T-helper 1 cell treated with Interleukin-12 subunit alpha and Interleukin-12 subunit beta and Interleukin-4 antibody, amounts not matched to agents 30 ng/mL and 1 ng/mL, for 36 hours (primary cell): Measurements from ENCODE around the gene NCKAP5L. TPM values are rescaled to one million over a fixed set of nuclear protein-coding genes. Genes with fewer than 3 reads are reported as not detected.

ENCODE experiments used
- intact Hi-C: fragments of 100-400 bp; cut with micrococcal nuclease; formaldehyde crosslinking; loops from one replicate; pipeline ENCODE4 v1.15.1; 2024
- total RNA-seq: library from RNA; stranded (reverse); gene quantifications from 2 replicates; pipeline ENCODE4 v1.2.3, GENCODE V29; 2022

NCKAP5L gene
- total RNA-seq, 1 donor from 2014 or later, result 2.8 TPM

DNA sequence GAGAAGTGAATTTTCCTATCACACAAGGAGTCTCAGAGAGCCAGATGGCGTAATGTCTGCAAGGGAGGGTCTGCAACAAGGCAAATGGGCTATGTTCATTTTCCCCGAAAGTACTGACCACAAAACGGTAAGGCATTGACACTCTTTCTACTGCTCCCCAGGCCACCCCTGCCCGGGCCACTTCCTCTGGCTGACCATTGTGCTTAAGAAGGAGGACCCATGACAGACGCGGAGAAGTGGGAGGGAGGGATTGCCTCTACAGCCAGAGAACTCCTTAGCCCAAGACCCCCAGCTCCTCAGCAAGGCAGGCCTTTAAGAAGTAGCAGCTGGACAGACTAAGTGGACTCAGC lies 1.2 kb downstream of the NCKAP5L start:
- intact Hi-C loops, result loop anchor here (5.0 to 10.0 kb wide), 2 partner anchors 260 to 458 kb away; partner anchors contain the start of genes LIMA1 and MCRS1

DNA sequence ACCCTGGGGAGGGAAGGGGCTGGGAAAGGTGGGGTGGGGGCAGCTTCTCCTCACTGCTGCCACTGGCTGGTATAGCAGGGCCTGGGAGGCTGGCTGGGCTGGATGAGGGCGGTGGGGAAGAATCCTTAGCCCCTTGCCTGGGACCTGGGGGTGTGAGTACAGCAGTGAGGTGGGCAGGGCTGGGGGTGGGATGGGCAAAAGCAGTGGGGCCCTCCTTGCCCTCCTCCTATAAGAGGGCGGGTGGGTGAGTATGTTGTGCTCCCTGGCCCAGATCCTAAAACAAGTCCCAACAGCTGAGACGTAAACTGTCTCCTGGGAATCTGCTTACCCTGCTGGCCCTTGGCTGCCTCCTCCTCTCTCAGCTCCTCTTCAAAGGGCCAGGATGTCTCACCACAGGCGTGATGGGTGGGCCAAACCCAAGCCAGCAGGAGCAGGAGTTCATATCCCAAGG lies 2.2 kb downstream of the NCKAP5L start:
- intact Hi-C loops, result loop anchor here (5.0 to 10.0 kb wide), 2 partner anchors 259 to 459 kb away; partner anchors contain the start of genes LIMA1 and MCRS1

DNA sequence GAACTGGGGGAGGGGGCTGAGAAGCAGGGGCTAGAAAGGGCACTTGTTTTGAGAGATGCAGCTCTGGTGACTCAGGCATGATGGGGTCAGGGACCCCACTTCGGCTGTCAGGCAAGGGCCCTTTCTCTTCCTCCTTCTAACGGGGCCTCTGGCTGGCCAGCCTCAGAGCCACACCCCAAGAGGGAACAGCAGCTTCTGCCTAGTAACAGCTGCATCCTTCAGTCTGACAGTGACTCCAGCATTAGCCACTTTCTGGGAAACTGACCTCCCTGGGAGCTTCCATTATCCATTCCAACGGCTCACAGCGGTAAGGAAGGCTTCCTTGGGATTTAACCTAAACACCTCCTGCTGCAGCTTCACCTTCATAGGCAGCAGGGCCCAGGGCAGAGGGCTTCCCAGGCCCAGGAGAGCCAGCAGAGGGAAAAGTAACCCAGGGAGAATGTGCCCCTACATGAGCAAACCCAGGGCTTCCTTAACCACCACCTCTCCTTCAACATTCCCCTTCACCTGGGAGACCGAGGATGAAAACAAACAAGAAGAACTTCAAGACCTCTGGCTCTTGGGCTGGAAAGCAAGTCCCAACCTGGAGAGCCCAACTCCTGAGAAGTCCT lies 2.7 kb downstream of the NCKAP5L start:
- intact Hi-C loops, result loop anchor here (5.0 to 10.0 kb wide), 2 partner anchors 258 to 459 kb away; partner anchors contain the start of genes LIMA1 and MCRS1

DNA sequence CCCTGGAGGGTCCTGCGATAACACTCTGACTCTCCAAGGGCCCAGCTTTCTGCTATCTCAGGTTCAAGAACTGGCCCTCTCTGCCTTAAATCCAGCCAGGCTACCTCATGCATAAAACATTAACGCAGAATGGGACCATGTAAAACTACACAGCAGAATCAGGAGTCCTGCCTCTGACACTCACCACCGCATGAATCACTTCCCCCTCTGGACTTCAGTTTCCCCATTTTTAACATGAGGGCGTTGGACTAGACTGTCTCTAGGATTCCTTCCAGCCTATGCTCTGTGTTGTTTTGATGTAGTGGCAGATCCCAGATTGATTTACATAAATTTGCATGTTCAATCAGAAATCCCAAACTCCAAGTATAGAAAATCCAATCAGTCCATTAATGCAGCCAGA lies 3.3 kb downstream of the NCKAP5L start:
- intact Hi-C loops, result loop anchor here (5.0 to 10.0 kb wide), 2 partner anchors 258 to 460 kb away; partner anchors contain the start of genes LIMA1 and MCRS1

DNA sequence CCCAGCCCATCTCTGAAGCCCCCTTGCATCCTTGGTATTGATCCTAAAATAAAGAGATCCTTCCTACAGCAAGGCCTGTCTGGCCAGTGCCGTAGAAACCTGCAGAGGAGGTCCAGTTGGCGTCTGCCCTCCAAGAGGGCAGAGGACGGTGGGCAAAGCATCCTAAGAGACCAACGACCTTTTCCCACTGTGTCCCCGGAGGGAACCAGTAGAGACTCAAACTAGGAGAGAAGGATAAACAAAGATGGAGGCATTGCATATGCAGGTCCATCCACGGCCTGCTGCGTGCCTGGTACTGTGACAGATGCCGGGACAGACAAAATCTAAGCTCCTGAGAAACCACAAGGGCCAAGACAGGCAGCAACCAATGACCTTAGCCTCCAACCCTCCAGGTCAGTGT lies 3.8 kb downstream of the NCKAP5L start:
- intact Hi-C loops, result loop anchor here (10.0 kb wide), 1 partner anchor 460 kb away; the partner anchor contains the start of gene LIMA1

DNA sequence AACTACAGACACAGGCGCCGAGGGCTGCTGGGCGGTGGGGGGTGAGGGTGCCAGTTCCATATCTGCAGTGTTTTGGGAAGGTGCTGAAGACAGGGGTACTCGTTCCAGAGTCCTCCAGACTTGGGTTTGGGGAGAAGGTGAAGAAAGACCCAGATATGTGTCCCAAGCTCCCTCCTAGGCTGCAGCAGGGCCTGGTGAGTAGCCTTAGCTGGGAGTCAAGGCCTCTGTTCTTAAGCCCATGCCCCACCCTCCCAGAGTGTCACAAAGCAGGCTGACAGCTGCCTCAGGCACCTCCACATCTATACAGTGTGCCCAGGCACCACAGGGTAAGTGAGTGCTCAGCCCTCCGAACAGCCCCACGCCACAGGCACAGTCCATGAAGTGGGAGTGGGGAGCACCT lies 4.3 kb downstream of the NCKAP5L start:
- intact Hi-C loops, result loop anchor here (10.0 kb wide), 1 partner anchor 461 kb away; the partner anchor contains the start of gene LIMA1

DNA sequence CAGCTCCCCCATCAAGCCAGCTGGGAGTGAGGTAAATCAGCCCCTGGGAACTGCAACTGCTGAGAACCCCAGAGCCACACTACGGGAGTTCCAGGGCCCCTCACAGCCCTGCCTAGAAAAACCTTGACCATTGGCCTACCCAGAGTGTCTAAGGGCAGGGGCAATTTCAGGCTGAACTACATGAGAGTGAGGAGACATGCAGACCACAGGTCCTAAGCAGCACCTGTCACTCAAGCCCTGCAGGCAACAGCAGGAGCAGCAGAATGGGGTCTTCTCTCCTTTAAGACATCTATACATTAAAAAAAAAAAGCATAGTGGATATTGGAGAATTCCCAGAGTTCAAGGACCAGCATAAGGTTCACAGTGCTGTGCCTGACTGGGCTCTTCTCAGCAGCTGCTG lies 4.9 kb downstream of the NCKAP5L start:
- intact Hi-C loops, result loop anchor here (10.0 kb wide), 1 partner anchor 461 kb away; the partner anchor contains the start of gene LIMA1

DNA sequence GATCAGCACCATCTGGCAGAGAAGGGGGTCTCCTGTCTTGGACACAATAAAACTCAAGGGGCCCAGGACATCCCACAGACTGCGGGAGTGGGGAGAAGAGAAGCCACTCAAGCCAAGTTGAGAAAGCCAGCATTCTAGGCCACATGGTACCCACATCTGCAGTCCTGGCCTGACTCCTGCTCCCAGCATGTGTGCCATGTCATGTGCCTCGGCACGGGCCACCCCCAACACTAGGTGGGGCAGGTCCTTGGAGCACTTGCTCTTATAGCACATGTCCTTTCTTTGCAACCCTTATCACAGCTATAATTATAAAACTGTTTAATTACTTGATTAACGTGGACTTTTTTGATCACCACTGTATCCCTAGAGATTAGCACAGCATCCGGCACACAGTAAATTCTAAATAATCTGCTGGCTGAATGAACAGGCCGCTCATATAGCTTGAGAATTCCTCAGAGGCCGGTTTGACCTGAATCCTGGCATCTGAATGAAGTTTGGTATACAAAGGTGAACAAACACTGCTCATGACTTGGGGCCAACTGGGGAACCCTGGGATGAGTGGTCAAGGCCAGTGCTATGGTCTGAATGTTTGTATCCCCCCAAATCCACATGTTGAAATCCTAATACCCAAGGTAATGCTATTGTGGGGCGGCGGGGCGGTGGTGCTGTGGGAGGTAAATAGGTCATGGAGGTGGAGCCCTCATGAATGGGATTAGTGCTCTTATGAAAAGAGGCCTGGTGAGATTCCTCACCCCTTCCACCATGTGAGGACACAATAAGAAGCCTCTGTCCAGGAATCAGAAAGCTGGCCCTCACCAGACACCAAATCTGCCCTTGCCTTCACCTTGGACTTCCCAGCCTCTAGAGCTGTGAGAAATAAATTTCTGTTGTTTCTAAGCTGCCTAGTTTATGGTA lies 6.6 kb downstream of the NCKAP5L start:
- intact Hi-C loops, result loop anchor here (10.0 kb wide), 1 partner anchor 463 kb away; the partner anchor contains the start of gene LIMA1

DNA sequence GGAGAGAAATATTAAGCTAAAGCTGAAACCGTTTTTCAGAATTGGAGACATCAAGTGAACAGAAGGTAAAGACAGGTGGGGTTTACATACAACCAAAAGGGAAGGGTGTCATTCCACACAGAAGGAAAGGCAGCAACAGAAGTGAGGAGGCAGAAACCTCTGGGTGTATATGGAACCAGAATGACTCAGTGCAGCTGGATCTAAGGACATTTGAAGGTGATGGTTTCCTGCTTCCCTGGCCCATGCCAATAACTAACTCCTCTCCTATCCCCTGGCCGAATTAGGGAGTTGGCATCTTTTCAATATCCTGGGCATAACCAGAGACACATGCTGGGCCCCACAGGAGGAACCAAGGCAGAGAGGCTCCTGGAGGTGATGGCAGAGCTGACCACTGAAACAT lies 8.4 kb downstream of the NCKAP5L start:
- intact Hi-C loops, result loop anchor here (10.0 kb wide), 1 partner anchor 465 kb away; the partner anchor contains the start of gene LIMA1

DNA sequence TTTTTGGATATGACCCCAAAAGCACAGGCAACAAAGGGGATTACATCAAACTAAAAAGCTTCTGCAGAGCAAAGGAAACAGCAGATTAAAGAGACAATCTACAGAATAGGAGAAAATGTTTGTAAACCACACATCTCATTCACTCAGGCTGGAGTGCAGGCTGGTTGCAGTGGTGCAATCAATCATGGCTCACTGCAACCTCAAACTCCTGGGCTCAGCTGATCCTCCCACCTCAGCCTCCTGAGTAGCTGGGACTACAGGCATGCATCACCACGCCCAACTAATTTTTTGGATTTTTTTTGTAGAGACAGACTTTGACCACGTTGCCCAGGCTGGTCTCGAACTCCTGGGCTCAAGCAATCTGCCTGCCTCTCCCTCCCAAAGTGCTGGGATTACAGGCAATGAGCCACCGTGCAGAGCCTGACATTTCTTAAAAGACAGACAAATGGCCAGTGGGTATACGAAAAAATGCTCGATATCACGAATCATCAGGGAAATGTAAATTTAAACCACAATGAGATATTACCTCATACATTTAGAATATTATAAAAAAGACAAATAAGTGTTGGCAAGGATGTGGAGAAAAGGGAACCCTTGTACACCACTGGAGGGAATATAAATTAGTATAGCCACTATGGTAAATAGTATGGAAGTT lies 9.8 kb downstream of the NCKAP5L start:
- intact Hi-C loops, result no loop called here

DNA sequence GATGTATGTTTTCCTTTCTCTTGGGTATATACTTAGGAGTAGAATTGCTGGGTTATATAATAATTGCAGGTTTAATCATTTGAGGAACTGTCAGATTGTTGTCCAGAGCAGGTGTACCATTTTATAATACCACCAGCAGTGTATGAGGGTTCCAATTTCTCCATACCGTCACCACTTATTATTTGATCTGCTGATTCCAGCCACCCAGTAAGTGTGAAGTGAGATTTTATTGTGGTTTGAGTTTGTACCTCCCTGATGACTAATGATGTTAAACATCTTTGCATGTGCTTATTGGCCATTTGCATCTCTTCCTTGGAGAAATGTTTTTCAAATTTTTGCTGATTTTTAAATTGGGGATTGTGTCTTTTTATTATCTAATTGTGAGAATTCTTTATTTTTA lies 15.1 kb downstream of the NCKAP5L start:
- intact Hi-C loops, result no loop called here

DNA sequence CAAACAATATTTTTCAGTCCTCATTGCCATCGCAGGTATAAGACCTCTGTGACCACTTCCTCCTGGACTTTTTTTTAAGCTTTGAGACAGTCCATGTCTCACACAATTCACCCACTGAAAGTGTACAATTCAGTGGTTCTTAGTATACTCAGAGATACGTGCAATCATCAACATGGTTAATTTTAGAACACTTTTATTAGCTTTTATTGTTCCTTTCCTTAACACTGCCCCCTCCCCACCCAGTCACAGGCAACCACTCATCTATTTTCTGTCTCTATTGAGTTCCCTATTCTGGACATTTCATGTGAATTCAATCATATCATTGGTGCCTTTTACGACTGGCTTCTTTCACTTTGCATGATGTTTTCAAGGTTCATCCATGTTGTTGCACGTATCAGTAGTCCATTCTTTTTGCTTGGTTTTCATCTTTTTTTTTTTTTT lies 16.2 kb downstream of the NCKAP5L start:
- intact Hi-C loops, result no loop called here

DNA sequence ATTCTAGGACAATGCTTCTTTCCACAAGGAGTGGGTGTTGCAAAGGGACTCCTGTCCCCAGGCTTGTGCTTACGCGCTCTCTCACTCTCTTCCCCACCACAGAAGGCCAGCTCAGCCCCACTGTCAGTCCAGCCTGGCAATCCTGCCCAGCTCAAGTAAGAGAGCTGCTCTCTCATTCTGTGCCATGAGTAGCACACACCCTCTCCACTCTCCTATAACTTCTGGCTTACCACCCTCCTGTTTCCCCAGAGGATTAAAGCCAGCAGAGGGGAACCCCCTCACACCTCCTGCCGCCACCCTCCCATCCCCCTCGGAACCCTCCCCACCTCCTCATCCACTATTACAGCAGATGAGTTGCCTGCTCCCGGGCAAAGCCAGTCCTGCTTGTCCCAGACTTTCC lies 17.1 kb downstream of the NCKAP5L start:
- intact Hi-C loops, result no loop called here

DNA sequence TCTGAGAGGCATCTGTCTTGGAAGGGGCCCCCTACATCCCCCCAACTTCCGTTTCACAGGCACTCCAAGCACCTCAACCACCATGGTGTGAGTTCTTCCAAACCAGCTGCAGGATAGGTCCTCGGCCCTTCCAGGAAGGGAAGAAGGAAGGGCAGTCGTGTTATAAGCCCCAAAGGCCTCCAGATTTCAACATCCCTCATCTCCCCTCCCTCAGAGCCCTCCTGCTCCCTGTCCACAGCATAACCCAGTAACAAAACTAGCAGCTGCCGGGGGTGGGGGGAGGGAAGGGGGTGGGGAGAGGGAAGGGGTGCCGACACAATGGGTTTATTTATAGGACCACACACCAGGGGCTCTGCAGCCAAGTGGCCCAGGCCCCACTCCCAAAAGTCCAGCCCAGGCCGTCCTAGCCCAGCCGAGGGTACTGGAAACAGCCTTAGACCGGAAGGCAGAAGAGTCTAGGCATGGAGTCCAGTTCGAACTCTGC lies 18.3 kb downstream of the NCKAP5L start:
- intact Hi-C loops, result no loop called here

DNA sequence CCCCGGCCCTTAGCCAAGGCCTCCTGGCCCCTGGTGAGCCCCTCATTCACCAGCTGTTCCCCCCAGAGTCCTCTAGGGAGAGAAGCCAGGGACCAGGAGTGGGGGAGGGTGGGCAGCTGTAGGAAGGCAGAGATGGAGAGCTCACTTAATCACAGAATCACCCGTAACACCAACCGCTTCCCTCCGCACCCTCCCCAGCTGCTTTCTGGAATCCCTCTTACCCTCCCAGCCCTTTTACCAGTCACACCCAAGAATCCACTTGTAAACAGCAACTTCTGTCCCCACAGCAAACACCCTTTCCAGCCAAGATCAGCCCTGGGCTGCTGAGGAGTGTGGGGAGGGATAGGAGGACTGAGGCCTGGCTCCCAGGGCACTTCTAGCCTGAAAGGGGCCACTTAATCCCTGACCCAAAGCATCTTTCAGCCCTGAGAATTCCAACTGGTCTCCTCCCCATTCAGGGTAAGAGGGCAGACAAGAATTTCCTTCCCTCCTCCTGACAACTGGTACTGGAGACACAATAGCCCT lies 18.8 kb downstream of the NCKAP5L start:
- intact Hi-C loops, result no loop called here

DNA sequence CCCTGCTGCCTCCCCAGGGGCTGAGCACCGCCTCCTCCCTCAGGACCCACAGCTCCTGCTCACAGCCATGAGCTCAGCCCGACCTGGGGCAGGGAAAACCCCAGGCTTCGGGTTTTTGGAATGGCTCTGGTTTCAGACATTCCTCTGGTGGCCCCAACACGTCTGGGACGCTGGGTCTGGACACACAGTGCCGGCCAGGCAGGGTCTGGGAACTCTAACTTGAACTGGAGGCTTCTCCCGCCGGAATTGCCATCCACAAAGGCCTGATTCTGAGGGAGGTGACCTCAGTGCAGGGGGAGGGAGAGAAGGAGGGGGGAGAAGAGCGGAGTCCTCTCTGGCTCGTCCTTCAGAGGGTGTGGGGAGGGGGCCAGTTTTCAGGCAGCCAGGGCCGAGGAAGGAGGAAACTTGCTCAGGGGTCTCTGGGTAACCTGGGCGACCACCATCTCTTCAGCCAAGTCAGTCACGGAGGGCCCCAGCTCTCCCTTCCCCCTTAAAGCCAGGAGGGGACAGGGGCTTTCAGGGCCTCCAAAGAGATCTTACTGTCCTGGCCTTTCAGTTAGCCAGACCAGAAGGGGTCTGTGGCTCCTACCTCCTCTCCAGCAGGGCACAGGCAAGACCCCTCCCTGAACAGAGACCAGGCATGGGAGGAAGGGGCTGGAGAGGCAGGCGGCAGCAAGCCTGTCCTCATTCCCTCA lies 19.4 kb downstream of the NCKAP5L start:
- intact Hi-C loops, result no loop called here

DNA sequence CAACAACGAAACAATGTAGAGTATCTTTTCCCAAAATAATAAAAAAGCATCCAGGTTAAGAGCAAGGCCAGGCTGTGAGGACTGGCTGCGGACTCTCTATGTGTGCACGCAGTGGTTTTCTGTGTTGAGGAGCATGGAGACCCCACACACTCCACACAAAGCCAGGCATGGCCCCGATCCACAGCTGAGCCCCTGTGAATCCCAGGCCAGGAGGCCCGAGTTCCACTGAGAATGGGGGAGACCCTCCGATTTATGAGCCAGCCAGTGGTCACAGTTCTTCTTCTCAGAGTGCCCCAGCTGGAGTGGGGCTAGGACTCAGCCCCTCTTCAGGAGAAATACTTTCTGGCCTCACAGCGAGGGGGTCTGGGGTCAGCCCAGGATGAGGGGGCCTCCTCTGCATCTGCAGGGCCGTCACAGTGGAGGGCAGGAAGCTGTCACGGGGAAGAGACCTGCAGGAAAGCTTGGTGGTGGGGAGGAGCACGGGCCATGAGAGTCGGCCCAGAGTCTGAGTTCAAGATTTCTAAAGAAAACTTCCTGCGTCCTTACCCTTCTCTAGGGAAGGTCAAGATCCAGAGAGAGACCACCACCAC lies 20.1 kb downstream of the NCKAP5L start:
- intact Hi-C loops, result no loop called here

DNA sequence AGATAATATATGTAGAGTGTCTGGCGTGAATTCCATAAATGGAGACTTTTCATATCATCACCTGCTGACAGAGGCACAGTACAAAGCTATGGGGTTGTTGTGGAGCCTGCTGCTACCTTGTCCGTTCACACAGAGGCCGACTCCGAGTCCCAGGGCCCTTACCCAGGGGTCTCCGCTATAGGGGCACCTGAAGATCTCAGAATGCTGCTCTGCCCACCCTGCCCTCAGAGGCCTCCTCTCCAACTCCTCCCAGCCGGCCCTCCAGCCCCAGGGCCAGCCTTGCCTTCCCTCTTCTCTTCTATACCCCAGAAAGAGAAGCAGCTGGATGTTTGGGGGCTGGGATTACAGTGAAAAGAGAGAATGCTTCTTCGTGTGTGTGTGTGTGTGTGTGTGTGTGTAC lies 21.3 kb downstream of the NCKAP5L start:
- intact Hi-C loops, result no loop called here

DNA sequence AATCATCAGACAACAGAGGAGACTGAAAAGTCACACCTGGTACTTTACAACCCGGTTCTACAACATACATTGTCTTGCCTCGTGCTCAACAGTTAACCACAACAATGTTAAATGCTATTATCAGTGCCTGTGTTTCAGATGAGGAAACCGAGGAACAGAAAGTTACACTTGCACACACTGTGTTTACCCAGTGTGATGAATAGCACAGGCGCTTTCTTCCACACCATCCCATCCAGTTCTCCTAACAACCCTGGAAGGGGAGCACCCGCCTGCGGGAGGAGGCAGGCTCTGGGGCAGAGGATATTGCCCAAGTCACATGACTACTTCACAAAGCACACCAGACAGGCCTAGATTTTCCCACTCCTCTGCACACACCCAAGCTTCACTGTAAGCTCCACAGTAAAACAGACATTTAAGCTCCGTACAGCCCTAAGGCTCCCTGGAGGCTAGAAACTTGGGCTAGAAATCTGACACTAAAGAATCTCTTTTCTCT lies 21.8 kb downstream of the NCKAP5L start:
- intact Hi-C loops, result no loop called here

DNA sequence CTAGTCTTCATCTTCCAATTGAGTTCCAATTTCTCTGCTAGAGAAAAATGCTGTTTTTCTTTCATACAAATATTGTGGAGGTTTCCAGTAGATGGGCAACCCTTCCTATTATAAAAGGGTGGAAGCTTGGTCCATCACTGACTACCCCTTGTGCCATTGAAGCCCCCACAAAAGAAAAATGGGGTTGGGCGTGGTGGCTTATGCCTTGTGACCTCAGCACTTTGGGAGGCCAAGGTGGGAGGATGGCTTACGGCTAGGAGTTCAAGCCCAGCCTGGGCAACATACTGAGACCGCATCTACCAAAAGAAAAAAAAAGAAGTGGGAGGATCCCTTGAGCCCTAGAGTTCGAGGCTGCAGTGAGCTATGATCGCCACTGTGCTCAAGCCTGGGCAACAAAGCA lies 22.8 kb downstream of the NCKAP5L start:
- intact Hi-C loops, result no loop called here
